Lower lobe of right lung (tissue), 2 donors: ENCODE data around the gene TLX1. TPM values are rescaled to one million over a fixed set of nuclear protein-coding genes. Genes with fewer than 3 reads are reported as not detected.
"Not testable (repeated sequence)": the region's sequence is repeated elsewhere in the genome, so short reads cannot be mapped to it uniquely, and the experiment has no call there.

Experiments
- ATAC-seq, 2 donors: fragments of 200-7000 bp; cut with Tn5 transposase; one replicate each; pipeline ENCODE4 v1.9.1; 2020 to 2022; ENCODE audit warnings: mild to moderate bottlenecking in 2 of 2, moderate library complexity in 2 of 2
- DNase-seq: peaks from one replicate; pipeline ENCODE4 v3.0.0-alpha.2; 2020
- H3K27ac ChIP-seq: fragments of 200-600 bp; one replicate; pipeline ENCODE4 v1.8.0; 2022
- H3K27me3 ChIP-seq: fragments of 200-600 bp; one replicate; pipeline ENCODE4 v1.8.0; 2022; ENCODE audit warnings: low read depth
- H3K36me3 ChIP-seq: fragments of 200-600 bp; one replicate; pipeline ENCODE4 v1.8.0; 2022; ENCODE audit warnings: mild to moderate bottlenecking
- H3K4me1 ChIP-seq: fragments of 200-600 bp; one replicate; pipeline ENCODE4 v1.8.0; 2022
- H3K4me3 ChIP-seq: fragments of 200-600 bp; one replicate; pipeline ENCODE4 v1.8.0; 2022; ENCODE audit warnings: mild to moderate bottlenecking
- H3K9me3 ChIP-seq: fragments of 200-600 bp; one replicate; pipeline ENCODE4 v1.8.0; 2022
- intact Hi-C: fragments of 100-400 bp; cut with DNase I; formaldehyde crosslinking; loops from one replicate; pipeline ENCODE4 v1.11.0; 2022
- total RNA-seq: library from RNA; stranded (reverse); fragmentation: NEBNext Ultra II Directional; extraction: Animal tissue kit (Norgen Biotek cat#: 25700); gene quantifications from one replicate; pipeline ENCODE4 v1.2.1, GENCODE V29; 2021
- TF ChIP-seq, protein P1 (sequence below): fragments of 200-600 bp; IDR thresholded peaks from one replicate; pipeline ENCODE4 v1.8.0; 2022; ENCODE audit warnings: antibody characterized with exemption, mild to moderate bottlenecking
- donor health status: DM: no; HTN: yes; CAD: no; lungs with severe emphysema.

The TLX1 gene
- total RNA-seq, 1 donor from 2014 or later: not detected

- Histone ChIP-seq H3K4me3 (no peak overlapping the region), H3K4me1 (no peaks in the 10 kb centered on the region), H3K9me3 (no peaks in the 10 kb centered on the region), H3K27me3 (peaks cover 67% of the 10 kb centered on the region), H3K36me3 (no peaks in the 10 kb centered on the region), H3K27ac (no peak overlapping the region)
- intact Hi-C loops: no loop called here
- TF ChIP-seq, protein P1, sequence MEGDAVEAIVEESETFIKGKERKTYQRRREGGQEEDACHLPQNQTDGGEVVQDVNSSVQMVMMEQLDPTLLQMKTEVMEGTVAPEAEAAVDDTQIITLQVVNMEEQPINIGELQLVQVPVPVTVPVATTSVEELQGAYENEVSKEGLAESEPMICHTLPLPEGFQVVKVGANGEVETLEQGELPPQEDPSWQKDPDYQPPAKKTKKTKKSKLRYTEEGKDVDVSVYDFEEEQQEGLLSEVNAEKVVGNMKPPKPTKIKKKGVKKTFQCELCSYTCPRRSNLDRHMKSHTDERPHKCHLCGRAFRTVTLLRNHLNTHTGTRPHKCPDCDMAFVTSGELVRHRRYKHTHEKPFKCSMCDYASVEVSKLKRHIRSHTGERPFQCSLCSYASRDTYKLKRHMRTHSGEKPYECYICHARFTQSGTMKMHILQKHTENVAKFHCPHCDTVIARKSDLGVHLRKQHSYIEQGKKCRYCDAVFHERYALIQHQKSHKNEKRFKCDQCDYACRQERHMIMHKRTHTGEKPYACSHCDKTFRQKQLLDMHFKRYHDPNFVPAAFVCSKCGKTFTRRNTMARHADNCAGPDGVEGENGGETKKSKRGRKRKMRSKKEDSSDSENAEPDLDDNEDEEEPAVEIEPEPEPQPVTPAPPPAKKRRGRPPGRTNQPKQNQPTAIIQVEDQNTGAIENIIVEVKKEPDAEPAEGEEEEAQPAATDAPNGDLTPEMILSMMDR: no peak
- no peak for DNase-seq
- ATAC-seq: no peak
Observed at GRCh38 chr10:101152316-101152715, 21.2 kb downstream of the TLX1 start.

GRCh38 chr10:101154506-101154905, 23.4 kb downstream of the TLX1 start:
- not testable (repeated sequence) for ATAC-seq

GRCh38 chr10:101155896-101156295, 24.8 kb downstream of the TLX1 start:
- Histone ChIP-seq H3K27me3 (peaks cover 57% of the 10 kb centered on the region), H3K9me3 (no peaks in the 10 kb centered on the region), H3K4me1 (no peaks in the 10 kb centered on the region), H3K4me3 (no peak overlapping the region), H3K27ac (no peak overlapping the region), H3K36me3 (no peaks in the 10 kb centered on the region)
- ATAC-seq (no peak), DNase-seq (no peak)
- TF ChIP-seq, protein P1: no peak
- intact Hi-C loops: no loop called here

More at GRCh38 chr10:101154506-101154905, 23.4 kb downstream of the TLX1 start:
- intact Hi-C loops, H3K27ac ChIP-seq, H3K4me3 ChIP-seq, DNase-seq, H3K36me3 ChIP-seq, H3K4me1 ChIP-seq, H3K9me3 ChIP-seq: not testable (repeated sequence)
- peaks cover 62% of the 10 kb centered on the region for H3K27me3 ChIP-seq

- Histone ChIP-seq H3K27me3 (peaks cover 62% of the 10 kb centered on the region), H3K36me3 (no peaks in the 10 kb centered on the region), H3K27ac (no peak overlapping the region), H3K4me3 (no peak overlapping the region), H3K9me3 (no peaks in the 10 kb centered on the region), H3K4me1 (peaks cover 6% of the 10 kb centered on the region)
- TF ChIP-seq, protein P1: no peak
- no peak for ATAC-seq
- DNase-seq: no peak
- intact Hi-C loops: no loop called here
Observed at GRCh38 chr10:101157756-101158458, 26.8 kb downstream of the TLX1 start.

GRCh38 chr10:101158459-101159058, 27.5 kb downstream of the TLX1 start:
- Histone ChIP-seq H3K4me1 (peaks cover 6% of the 10 kb centered on the region), H3K4me3 (no peak overlapping the region), H3K27ac (no peak overlapping the region), H3K27me3 (peaks cover 65% of the 10 kb centered on the region), H3K36me3 (no peaks in the 10 kb centered on the region), H3K9me3 (no peaks in the 10 kb centered on the region)
- no peak for DNase-seq
- TF ChIP-seq, protein P1: no peak
- no peak for ATAC-seq
- intact Hi-C loops: no loop called here
